HEK293T (cell line): ENCODE measurements around the gene MGAT5B.

Source experiments
- ARNT ChIP-seq: fragments of 450-650 bp; IDR thresholded peaks from 2 replicates; pipeline ENCODE4 v1.6.1; 2017; ENCODE audit warnings: mild to moderate bottlenecking
- BHLHE40 ChIP-seq: fragments of 450-650 bp; IDR thresholded peaks from 2 replicates; pipeline ENCODE4 v1.6.1; 2016; ENCODE audit warnings: mild to moderate bottlenecking, moderate library complexity, borderline replicate concordance
- CTBP1 ChIP-seq: fragments of 450-650 bp; IDR thresholded peaks from 2 replicates; pipeline ENCODE4 v1.6.1; 2016; ENCODE audit warnings: borderline replicate concordance
- FOXA1 ChIP-seq: fragments of 450-650 bp; IDR thresholded peaks from 2 replicates; pipeline ENCODE4 v1.6.1; 2016; ENCODE audit warnings: mild to moderate bottlenecking
- FOXK2 ChIP-seq: fragments of 450-650 bp; IDR thresholded peaks from 2 replicates; pipeline ENCODE4 v1.6.1; 2016; ENCODE audit warnings: mild to moderate bottlenecking
- FOXM1 ChIP-seq: fragments of 450-650 bp; IDR thresholded peaks from 2 replicates; pipeline ENCODE4 v1.6.1; 2017; ENCODE audit warnings: mild to moderate bottlenecking, borderline replicate concordance
- LEF1 ChIP-seq: fragments of 450-650 bp; IDR thresholded peaks from 2 replicates; pipeline ENCODE4 v1.6.1; 2017; ENCODE audit warnings: mild to moderate bottlenecking, borderline replicate concordance
- NFRKB ChIP-seq: fragments of 450-650 bp; IDR thresholded peaks from 2 replicates; pipeline ENCODE4 v1.6.1; 2016; ENCODE audit warnings: mild to moderate bottlenecking, moderate library complexity
- SP1 ChIP-seq: fragments of 450-650 bp; IDR thresholded peaks from 2 replicates; pipeline ENCODE4 v1.6.1; 2017
- SUZ12 ChIP-seq: fragments of 450-650 bp; IDR thresholded peaks from 2 replicates; pipeline ENCODE4 v1.6.1; 2016; ENCODE audit warnings: mild to moderate bottlenecking
- TARDBP ChIP-seq: fragments of 450-650 bp; IDR thresholded peaks from 2 replicates; pipeline ENCODE4 v1.6.1; 2016
- ZNF384 ChIP-seq: fragments of 450-650 bp; IDR thresholded peaks from 2 replicates; pipeline ENCODE4 v1.6.1; 2016
- TF ChIP-seq, protein P1 (sequence below): fragments of 450-650 bp; IDR thresholded peaks from 2 replicates; pipeline ENCODE4 v1.6.1; 2016

DNA sequence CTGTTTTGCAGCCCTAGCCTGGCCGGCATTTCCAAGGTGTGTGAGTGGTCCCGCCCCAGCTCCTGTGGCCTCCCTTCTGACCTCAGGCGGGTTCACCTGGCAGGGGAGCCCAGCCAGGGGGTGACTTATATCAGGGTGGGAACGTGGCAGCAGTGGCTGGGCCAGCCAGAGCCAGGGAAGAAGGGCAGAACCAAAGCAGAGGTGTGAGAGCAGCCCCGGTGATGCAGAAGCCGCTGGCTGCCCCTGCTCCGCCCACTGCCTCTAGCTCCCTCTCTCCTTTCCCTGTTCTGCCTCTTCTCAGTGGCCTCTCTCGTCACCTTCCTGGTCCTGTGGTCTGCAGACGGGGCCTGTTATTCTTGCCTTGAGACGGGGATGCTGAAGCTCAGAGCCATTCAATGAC lies 12.1 kb downstream of the MGAT5B start:
- TF ChIP-seq ARNT (no peak), FOXA1 (no peak), BHLHE40 (no peak), NFRKB (no peak), LEF1 (no peak), SP1 (no peak), SUZ12 (no peak), FOXK2 (no peak), ZNF384 (no peak), TARDBP (no peak), FOXM1 (no peak), CTBP1 (no peak)
- TF ChIP-seq, protein P1, sequence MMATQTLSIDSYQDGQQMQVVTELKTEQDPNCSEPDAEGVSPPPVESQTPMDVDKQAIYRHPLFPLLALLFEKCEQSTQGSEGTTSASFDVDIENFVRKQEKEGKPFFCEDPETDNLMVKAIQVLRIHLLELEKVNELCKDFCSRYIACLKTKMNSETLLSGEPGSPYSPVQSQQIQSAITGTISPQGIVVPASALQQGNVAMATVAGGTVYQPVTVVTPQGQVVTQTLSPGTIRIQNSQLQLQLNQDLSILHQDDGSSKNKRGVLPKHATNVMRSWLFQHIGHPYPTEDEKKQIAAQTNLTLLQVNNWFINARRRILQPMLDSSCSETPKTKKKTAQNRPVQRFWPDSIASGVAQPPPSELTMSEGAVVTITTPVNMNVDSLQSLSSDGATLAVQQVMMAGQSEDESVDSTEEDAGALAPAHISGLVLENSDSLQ, result no peak
